ENCODE results near the gene NIP7. TPM values are rescaled to one million over a fixed set of nuclear protein-coding genes. Genes with fewer than 3 reads are reported as not detected.
A peak's percentile ranks its signal among the peaks of the same experiment; 100 is the strongest.
"Not testable (repeated sequence)": the region's sequence is repeated elsewhere in the genome, so short reads cannot be mapped to it uniquely, and the experiment has no call there.

Gene NIP7
- total RNA-seq, 1 donor from 2014 or later = 18.7 TPM

- Histone ChIP-seq H3K27ac (no peak overlapping the region), H3K9me3 (no peaks in the 10 kb centered on the region), H3K4me1 (no peaks in the 10 kb centered on the region), H3K4me3 (no peak overlapping the region), H3K36me3 (peaks cover 25% of the 10 kb centered on the region), H3K27me3 (ENCODE audit: low read depth) (no peaks in the 10 kb centered on the region)
- TF ChIP-seq, protein P1, sequence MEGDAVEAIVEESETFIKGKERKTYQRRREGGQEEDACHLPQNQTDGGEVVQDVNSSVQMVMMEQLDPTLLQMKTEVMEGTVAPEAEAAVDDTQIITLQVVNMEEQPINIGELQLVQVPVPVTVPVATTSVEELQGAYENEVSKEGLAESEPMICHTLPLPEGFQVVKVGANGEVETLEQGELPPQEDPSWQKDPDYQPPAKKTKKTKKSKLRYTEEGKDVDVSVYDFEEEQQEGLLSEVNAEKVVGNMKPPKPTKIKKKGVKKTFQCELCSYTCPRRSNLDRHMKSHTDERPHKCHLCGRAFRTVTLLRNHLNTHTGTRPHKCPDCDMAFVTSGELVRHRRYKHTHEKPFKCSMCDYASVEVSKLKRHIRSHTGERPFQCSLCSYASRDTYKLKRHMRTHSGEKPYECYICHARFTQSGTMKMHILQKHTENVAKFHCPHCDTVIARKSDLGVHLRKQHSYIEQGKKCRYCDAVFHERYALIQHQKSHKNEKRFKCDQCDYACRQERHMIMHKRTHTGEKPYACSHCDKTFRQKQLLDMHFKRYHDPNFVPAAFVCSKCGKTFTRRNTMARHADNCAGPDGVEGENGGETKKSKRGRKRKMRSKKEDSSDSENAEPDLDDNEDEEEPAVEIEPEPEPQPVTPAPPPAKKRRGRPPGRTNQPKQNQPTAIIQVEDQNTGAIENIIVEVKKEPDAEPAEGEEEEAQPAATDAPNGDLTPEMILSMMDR (IDR thresholded peaks at IDR 0.05) = no peak
- intact Hi-C loops (cut with DNase I) = no loop called here
- ATAC-seq = no peak
- DNase-seq = no peak
Observed at GRCh38 chr16:69348222-69348621, 8.7 kb downstream of the NIP7 start.

DNA sequence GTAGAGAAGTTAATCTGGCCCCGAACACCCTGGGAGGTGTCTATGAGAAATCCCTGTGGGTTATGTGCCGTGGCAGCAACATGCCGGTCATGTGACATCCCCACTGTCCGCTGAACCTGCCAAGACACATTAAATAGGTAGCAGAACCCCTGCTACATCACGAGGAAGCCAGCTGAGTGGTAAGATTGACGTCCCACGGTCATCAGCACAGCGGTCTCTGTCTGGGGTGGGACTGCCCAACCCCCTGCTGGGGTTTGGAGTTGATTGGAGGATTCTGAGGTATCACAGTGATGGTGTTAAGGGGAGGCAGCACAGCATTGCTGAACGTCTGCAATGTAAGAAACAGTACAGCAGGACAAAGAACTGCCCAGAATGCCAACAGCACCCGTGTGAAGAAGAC is 10.0 kb downstream of the NIP7 start:
- no peak for ATAC-seq
- no peak for DNase-seq
- H3K36me3 ChIP-seq = peaks cover 25% of the 10 kb centered on the region
- TF ChIP-seq, protein P1 (IDR thresholded peaks at IDR 0.05) = no peak
- no peaks in the 10 kb centered on the region for H3K27me3 ChIP-seq (ENCODE audit: low read depth)
- no peak overlapping the region for H3K27ac ChIP-seq
- H3K9me3 ChIP-seq = no peaks in the 10 kb centered on the region
- intact Hi-C loops (cut with DNase I) = no loop called here
- H3K4me3 ChIP-seq = no peak overlapping the region
- no peaks in the 10 kb centered on the region for H3K4me1 ChIP-seq

GRCh38 chr16:69350536-69351133 is 11.1 kb downstream of the NIP7 start:
- DNase-seq (no peak), ATAC-seq (peak; percentile 58 to 79)
- TF ChIP-seq, protein P1 (IDR thresholded peaks at IDR 0.05) = no peak
- Histone ChIP-seq H3K4me3 (no peak overlapping the region), H3K36me3 (peaks cover 36% of the 10 kb centered on the region), H3K4me1 (no peaks in the 10 kb centered on the region), H3K9me3 (no peaks in the 10 kb centered on the region), H3K27ac (no peak overlapping the region), H3K27me3 (ENCODE audit: low read depth) (no peaks in the 10 kb centered on the region)
- intact Hi-C loops (cut with DNase I) = no loop called here

- Histone ChIP-seq H3K9me3 (no peaks in the 10 kb centered on the region), H3K36me3 (peaks cover 45% of the 10 kb centered on the region), H3K27me3 (ENCODE audit: low read depth) (no peaks in the 10 kb centered on the region), H3K4me3 (no peak within 1 kb of the TSS), H3K4me1 (no peaks in the 10 kb centered on the region), H3K27ac (no peak within 1 kb of the TSS)
- TF ChIP-seq, protein P1 (IDR thresholded peaks at IDR 0.05) = no peak
- intact Hi-C loops (cut with DNase I) = no loop called here
- ATAC-seq (peak in 1 of 2 donors; percentile 62), DNase-seq (no peak)
Observed at GRCh38 chr16:69351309-69352027, 11.9 kb downstream of the NIP7 start, which contains the start of gene TMED6. TSS of gene TMED6 (minus strand) at chr16:69351786. CDS start at chr16:69351753, 33 bp downstream.

GRCh38 chr16:69360070-69360469 is 20.5 kb downstream of the NIP7 start:
- H3K27ac ChIP-seq; H3K4me3 ChIP-seq; intact Hi-C loops (cut with DNase I); H3K4me1 ChIP-seq; H3K27me3 ChIP-seq (ENCODE audit: low read depth); H3K9me3 ChIP-seq; DNase-seq; ATAC-seq: not testable (repeated sequence)
- peaks cover 62% of the 10 kb centered on the region for H3K36me3 ChIP-seq

GRCh38 chr16:69363281-69363717 is 23.7 kb downstream of the NIP7 start:
- peak; percentile 93 to 97 for ATAC-seq
- peaks cover 68% of the 10 kb centered on the region for H3K36me3 ChIP-seq
- H3K4me1 ChIP-seq = peaks cover 7% of the 10 kb centered on the region
- intact Hi-C loops (cut with DNase I) = no loop called here
- TF ChIP-seq, protein P1 (IDR thresholded peaks at IDR 0.05) = no peak
- H3K9me3 ChIP-seq = no peaks in the 10 kb centered on the region
- no peak overlapping the region for H3K4me3 ChIP-seq
- peak; percentile 82 for DNase-seq
- H3K27ac ChIP-seq = no peak overlapping the region
- no peaks in the 10 kb centered on the region for H3K27me3 ChIP-seq (ENCODE audit: low read depth)
